CD4-positive, alpha-beta T cell (primary cell): ENCODE measurements around the gene TENT5A. TPM values are rescaled to one million over a fixed set of nuclear protein-coding genes. Genes with fewer than 3 reads are reported as not detected.
A peak's percentile ranks its signal among the peaks of the same experiment; 100 is the strongest.

Experiments
- ATAC-seq: fragments of 200-7000 bp; cut with Tn5 transposase; one replicate; pipeline ENCODE4 v1.10.0; 2022; ENCODE audit warnings: mild to moderate bottlenecking; ENCODE audit not compliant: poor library complexity
- CTCF ChIA-PET: fragments of 350-600 bp; sonication (Branson Sonifier 250); formaldehyde crosslinking; loops from one replicate; lab custom pipeline; 2021; ENCODE audit warnings: antibody characterized with exemption, inconsistent platforms; lab: Charles Lee
- POLR2A ChIA-PET: fragments of 350-600 bp; sonication (Branson Sonifier 250); formaldehyde crosslinking; loops from one replicate; lab custom pipeline; 2021; ENCODE audit warnings: antibody characterized with exemption, inconsistent platforms; lab: Charles Lee
- DNase-seq, 14 experiments: peaks; one replicate each; pipeline ENCODE4 v3.0.0-alpha.2; 2013 to 2020; ENCODE audit warnings: mixed read lengths in 2 of 14
- H3K27ac ChIP-seq, 2 donors: one replicate each; pipeline versions ENCODE4 v1.5.1 to v1.7.0; 2013; ENCODE audit warnings: low read length in 2 of 2, low read depth in 1 of 2, mild to moderate bottlenecking in 1 of 2
- H3K27me3 ChIP-seq, 2 experiments: 1 replicate in 1 of 2; 2 replicates in 1 of 2; pipeline versions ENCODE4 v1.6.1 to v1.7.0; 2013; ENCODE audit warnings: low read length in 2 of 2, control low read depth in 1 of 2, mild to moderate bottlenecking in 1 of 2, moderate library complexity in 1 of 2; ENCODE audit not compliant: insufficient read depth in 2 of 2, control insufficient read depth in 1 of 2
- H3K36me3 ChIP-seq: one replicate; pipeline ENCODE4 v1.6.1; 2013; ENCODE audit warnings: low read length, control low read depth; ENCODE audit not compliant: insufficient read depth
- H3K4me1 ChIP-seq: one replicate; pipeline ENCODE4 v1.6.1; 2013; ENCODE audit warnings: low read length, control low read depth; ENCODE audit not compliant: insufficient read depth
- H3K4me3 ChIP-seq: one replicate; pipeline ENCODE4 v1.5.1; 2013; ENCODE audit warnings: mild to moderate bottlenecking, low read length, moderate library complexity
- H3K9me3 ChIP-seq, 2 experiments: 1 replicate in 1 of 2; 2 replicates in 1 of 2; pipeline versions ENCODE4 v1.6.1 to v1.7.0; 2013; ENCODE audit warnings: low read length in 2 of 2, mild to moderate bottlenecking in 2 of 2, control low read depth in 1 of 2, moderate library complexity in 1 of 2; ENCODE audit not compliant: control insufficient read depth in 1 of 2, insufficient read depth in 1 of 2
- H3K27ac Mint-ChIP-seq: one replicate; pipeline ENCODE4 v1.8.0; 2020; ENCODE audit warnings: mixed read lengths
- H3K27me3 Mint-ChIP-seq: one replicate; pipeline ENCODE4 v1.8.0; 2021; ENCODE audit warnings: mixed read lengths
- H3K36me3 Mint-ChIP-seq: one replicate; pipeline ENCODE4 v1.8.0; 2021; ENCODE audit warnings: low read depth, mixed read lengths
- H3K4me1 Mint-ChIP-seq: one replicate; pipeline ENCODE4 v1.8.0; 2021; ENCODE audit warnings: low read depth, mixed read lengths
- H3K4me3 Mint-ChIP-seq: one replicate; pipeline ENCODE4 v1.8.0; 2020; ENCODE audit warnings: mild to moderate bottlenecking, mixed read lengths
- H3K9me3 Mint-ChIP-seq: one replicate; pipeline ENCODE4 v1.8.0; 2020; ENCODE audit warnings: mixed read lengths
- intact Hi-C, 2 experiments: fragments of 100-400 bp; cut with DNase I in 1 of 2; cut with micrococcal nuclease in 1 of 2; formaldehyde crosslinking; loops; one replicate each; pipeline versions ENCODE4 v1.15.1 to v1.9.0; 2023 to 2025; cut with DNase I, micrococcal nuclease
- total RNA-seq, 174 experiments: library from RNA in 2 of 174; stranded (reverse) in 2 of 174; gene quantifications; one replicate each; pipeline ENCODE4 v1.2.3 and lab custom pipeline; 2021 to 2026
- TF ChIP-seq, protein P1 (sequence below): fragments of 200-600 bp; IDR thresholded peaks from one replicate; pipeline ENCODE4 v1.8.0; 2022; ENCODE audit warnings: antibody characterized with exemption, mild to moderate bottlenecking

Gene TENT5A
- total RNA-seq, 2 experiments from 2014 or later = 6.3 to 6.7 TPM

- H3K27me3 ChIP-seq = no peaks in the 10 kb centered on the region
- intact Hi-C loops = no loop called here
- no peaks in the 10 kb centered on the region for H3K36me3 ChIP-seq
- Mint-ChIP-seq H3K27ac (no peak overlapping the region), H3K4me3 (no peak overlapping the region), H3K27me3 (no peaks in the 10 kb centered on the region), H3K9me3 (no peaks in the 10 kb centered on the region), H3K36me3 (no peaks in the 10 kb centered on the region), H3K4me1 (no peaks in the 10 kb centered on the region)
- POLR2A ChIA-PET = no interaction called here
- TF ChIP-seq, protein P1, sequence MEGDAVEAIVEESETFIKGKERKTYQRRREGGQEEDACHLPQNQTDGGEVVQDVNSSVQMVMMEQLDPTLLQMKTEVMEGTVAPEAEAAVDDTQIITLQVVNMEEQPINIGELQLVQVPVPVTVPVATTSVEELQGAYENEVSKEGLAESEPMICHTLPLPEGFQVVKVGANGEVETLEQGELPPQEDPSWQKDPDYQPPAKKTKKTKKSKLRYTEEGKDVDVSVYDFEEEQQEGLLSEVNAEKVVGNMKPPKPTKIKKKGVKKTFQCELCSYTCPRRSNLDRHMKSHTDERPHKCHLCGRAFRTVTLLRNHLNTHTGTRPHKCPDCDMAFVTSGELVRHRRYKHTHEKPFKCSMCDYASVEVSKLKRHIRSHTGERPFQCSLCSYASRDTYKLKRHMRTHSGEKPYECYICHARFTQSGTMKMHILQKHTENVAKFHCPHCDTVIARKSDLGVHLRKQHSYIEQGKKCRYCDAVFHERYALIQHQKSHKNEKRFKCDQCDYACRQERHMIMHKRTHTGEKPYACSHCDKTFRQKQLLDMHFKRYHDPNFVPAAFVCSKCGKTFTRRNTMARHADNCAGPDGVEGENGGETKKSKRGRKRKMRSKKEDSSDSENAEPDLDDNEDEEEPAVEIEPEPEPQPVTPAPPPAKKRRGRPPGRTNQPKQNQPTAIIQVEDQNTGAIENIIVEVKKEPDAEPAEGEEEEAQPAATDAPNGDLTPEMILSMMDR = no peak
- no peaks in the 10 kb centered on the region for H3K9me3 ChIP-seq
- H3K4me3 ChIP-seq = no peak overlapping the region
- no peak overlapping the region for H3K27ac ChIP-seq
- CTCF ChIA-PET = no interaction called here
- DNase-seq = no peak
- no peaks in the 10 kb centered on the region for H3K4me1 ChIP-seq
- no peak for ATAC-seq
These were observed 22.1 kb upstream of the TENT5A start for GRCh38 chr6:81774542-81774941.

GRCh38 chr6:81773887-81774286, 21.4 kb upstream of the TENT5A start:
- no peak overlapping the region for H3K4me3 ChIP-seq
- ChIA-PET CTCF (no interaction called here), POLR2A (no interaction called here)
- no peaks in the 10 kb centered on the region for H3K9me3 ChIP-seq
- H3K36me3 Mint-ChIP-seq = no peaks in the 10 kb centered on the region
- H3K4me3 Mint-ChIP-seq = no peak overlapping the region
- intact Hi-C loops = no loop called here
- H3K4me1 Mint-ChIP-seq = no peaks in the 10 kb centered on the region
- H3K9me3 Mint-ChIP-seq = no peaks in the 10 kb centered on the region
- H3K27me3 ChIP-seq = peaks cover 0 to under 1% of the 10 kb centered on the region in 2 experiments
- H3K27me3 Mint-ChIP-seq = no peaks in the 10 kb centered on the region
- H3K36me3 ChIP-seq = no peaks in the 10 kb centered on the region
- TF ChIP-seq, protein P1 = no peak
- no peak for ATAC-seq
- no peaks in the 10 kb centered on the region for H3K4me1 ChIP-seq
- H3K27ac ChIP-seq = no peak overlapping the region
- no peak for DNase-seq
- H3K27ac Mint-ChIP-seq = no peak overlapping the region

DNA sequence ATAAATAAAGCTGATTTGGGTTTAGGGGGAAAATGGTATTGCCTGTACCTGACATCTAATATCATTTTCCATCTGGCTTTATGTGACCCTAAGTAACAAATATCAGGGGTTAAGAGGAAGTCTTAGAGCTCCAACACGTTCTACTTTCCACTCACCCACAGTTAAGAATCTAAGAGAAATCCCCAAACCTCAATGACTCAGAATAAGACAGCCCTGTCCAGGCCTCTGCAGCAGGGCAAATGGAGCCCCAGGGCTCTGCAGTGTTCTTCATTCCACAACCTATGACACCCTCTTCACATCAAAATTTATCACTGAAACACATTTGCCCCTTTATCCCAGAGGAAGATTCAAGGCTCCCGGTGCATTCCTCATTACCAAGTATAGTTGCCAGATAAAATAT, 20.3 kb upstream of the TENT5A start:
- ATAC-seq = no peak
- H3K27ac Mint-ChIP-seq = no peak overlapping the region
- H3K36me3 Mint-ChIP-seq = no peaks in the 10 kb centered on the region
- ChIA-PET CTCF (no interaction called here), POLR2A (no interaction called here)
- H3K9me3 ChIP-seq = no peaks in the 10 kb centered on the region
- intact Hi-C loops = no loop called here
- peaks cover 0 to 3% of the 10 kb centered on the region in 2 experiments for H3K27me3 ChIP-seq
- TF ChIP-seq, protein P1 = no peak
- peak in 3 of 14 experiments; percentile 6 to 50 (median 46) for DNase-seq
- H3K36me3 ChIP-seq = no peaks in the 10 kb centered on the region
- H3K4me1 ChIP-seq = no peaks in the 10 kb centered on the region
- no peaks in the 10 kb centered on the region for H3K9me3 Mint-ChIP-seq
- H3K4me1 Mint-ChIP-seq = no peaks in the 10 kb centered on the region
- no peaks in the 10 kb centered on the region for H3K27me3 Mint-ChIP-seq
- H3K4me3 Mint-ChIP-seq = no peak overlapping the region
- H3K4me3 ChIP-seq = no peak overlapping the region
- H3K27ac ChIP-seq = no peak overlapping the region
